HG02759 (cell line): Measurements from ENCODE around the gene HOTAIR.

Experiments
- ATAC-seq: cut with Tn5 transposase; IDR thresholded peaks from one replicate; pipeline ENCODE4 v1.9.1; 2021; ENCODE audit warnings: mild to moderate bottlenecking, moderate library complexity; ENCODE audit not compliant: unreplicated experiment

HOTAIR gene

GRCh38 chr12:53963005-53963404, 11.7 kb downstream of the HOTAIR start:
- ATAC-seq = no peak

- no peak for ATAC-seq
Observed at GRCh38 chr12:53961025-53961761, 13.6 kb downstream of the HOTAIR start.

GRCh38 chr12:53960187-53961024, 14.3 kb downstream of the HOTAIR start:
- ATAC-seq = no peak

- ATAC-seq = no peak
Observed at GRCh38 chr12:53959314-53959713, 15.4 kb downstream of the HOTAIR start.

- ATAC-seq = no peak
Observed at GRCh38 chr12:53958128-53958527, 16.6 kb downstream of the HOTAIR start.

GRCh38 chr12:53956914-53957536, 17.7 kb downstream of the HOTAIR start:
- no peak for ATAC-seq

GRCh38 chr12:53956251-53956887, 18.4 kb downstream of the HOTAIR start:
- ATAC-seq = no peak

GRCh38 chr12:53955776-53956250, 18.9 kb downstream of the HOTAIR start:
- ATAC-seq = no peak

GRCh38 chr12:53955036-53955775, 19.5 kb downstream of the HOTAIR start:
- ATAC-seq = no peak

GRCh38 chr12:53954694-53955035, 20.1 kb downstream of the HOTAIR start, which contains the start of gene HOXC12:
TSS of gene HOXC12 (plus strand) at chr12:53954903. CDS start at chr12:53954930, 27 bp downstream.
- no peak for ATAC-seq

- ATAC-seq = no peak
Observed at GRCh38 chr12:53953831-53954693, 20.7 kb downstream of the HOTAIR start.

GRCh38 chr12:53952871-53953734, 21.7 kb downstream of the HOTAIR start:
- no peak for ATAC-seq

- ATAC-seq = no peak
Observed at GRCh38 chr12:53952335-53952694, 22.4 kb downstream of the HOTAIR start.

- no peak for ATAC-seq
Observed at GRCh38 chr12:53951577-53952334, 23.0 kb downstream of the HOTAIR start.

GRCh38 chr12:53950789-53951576, 23.8 kb downstream of the HOTAIR start:
- ATAC-seq = no peak

GRCh38 chr12:53950437-53950773, 24.3 kb downstream of the HOTAIR start:
- no peak for ATAC-seq
